H1 (cell line): ENCODE results near the gene IFT80. TPM values are rescaled to one million over a fixed set of nuclear protein-coding genes. Genes with fewer than 3 reads are reported as not detected.

Source experiments
- CTCF ChIA-PET: fragments of 300-600 bp; sonication (Branson Sonifier 250); formaldehyde crosslinking; loops from one replicate; lab custom pipeline; 2021; ENCODE audit not compliant: partially characterized antibody; lab: Charles Lee
- POLR2A ChIA-PET: fragments of 300-600 bp; sonication (Branson Sonifier 250); formaldehyde crosslinking; loops from one replicate; lab custom pipeline; 2021; ENCODE audit warnings: inconsistent platforms; ENCODE audit not compliant: partially characterized antibody; lab: Charles Lee
- DNase-seq, 2 experiments: peaks; one replicate each; pipeline versions ENCODE4 v3.0.0 to v3.0.0-alpha.2; 2010 to 2022; ENCODE audit warnings: low spot score in 2 of 2, low read depth in 1 of 2, mixed read lengths in 1 of 2
- FAIRE-seq: peaks from 2 replicates; lab custom pipeline; 2011; peaks lifted over from hg19 to GRCh38; lab: Jason Lieb, UNC
- H2AFZ ChIP-seq: 2 replicates; pipeline ENCODE4 v1.8.1; 2012; ENCODE audit warnings: low read length, inconsistent platforms
- H2AK5ac ChIP-seq: 2 replicates; pipeline ENCODE4 v1.6.1; 2013; ENCODE audit warnings: low read depth, low read length
- H2BK120ac ChIP-seq: replicated peaks from 2 replicates; pipeline ENCODE3; 2013; ENCODE audit warnings: low read depth, low read length, inconsistent platforms
- H2BK12ac ChIP-seq: 2 replicates; pipeline ENCODE4 v1.6.1; 2013; ENCODE audit warnings: low read depth, low read length
- H2BK15ac ChIP-seq: 2 replicates; pipeline ENCODE4 v1.6.1; 2013; ENCODE audit warnings: low read length
- H2BK20ac ChIP-seq: 2 replicates; pipeline ENCODE4 v1.6.1; 2013; ENCODE audit warnings: low read length
- H2BK5ac ChIP-seq: 2 replicates; pipeline ENCODE4 v1.6.1; 2013; ENCODE audit warnings: low read depth, low read length
- H3K14ac ChIP-seq: 2 replicates; pipeline ENCODE4 v1.6.1; 2013; ENCODE audit warnings: inconsistent platforms; ENCODE audit not compliant: insufficient read length
- H3K18ac ChIP-seq: 2 replicates; pipeline ENCODE4 v1.6.1; 2013; ENCODE audit warnings: low read length; ENCODE audit errors: extremely low read depth
- H3K23ac ChIP-seq: 2 replicates; pipeline ENCODE4 v1.6.1; 2013; ENCODE audit warnings: inconsistent platforms; ENCODE audit not compliant: insufficient read length
- H3K23me2 ChIP-seq: 2 replicates; pipeline ENCODE4 v1.6.1; 2013; ENCODE audit warnings: low read depth, low read length
- H3K27ac ChIP-seq: 2 replicates; pipeline ENCODE4 v1.6.1; 2011; ENCODE audit warnings: low read depth, low read length, inconsistent platforms
- H3K27me3 ChIP-seq, 4 experiments: replicated peaks in 1 of 4; 1 replicate in 1 of 4; 2 replicates in 3 of 4; pipeline versions ENCODE4 v1.6.1 to v1.8.1; 2011 to 2013; ENCODE audit warnings: low read length in 3 of 4, mild to moderate bottlenecking in 3 of 4, inconsistent platforms in 2 of 4, mixed read lengths in 2 of 4, moderate library complexity in 1 of 4; ENCODE audit not compliant: control insufficient read depth in 3 of 4, insufficient read depth in 3 of 4; ENCODE audit errors: extremely low read depth in 1 of 4
- H3K36me3 ChIP-seq, 4 experiments: 2 replicates each; pipeline versions ENCODE4 v1.6.1 to v1.8.1; 2011 to 2013; ENCODE audit warnings: mild to moderate bottlenecking in 4 of 4, low read length in 3 of 4, moderate library complexity in 2 of 4, control low read depth in 1 of 4, inconsistent platforms in 1 of 4; ENCODE audit not compliant: insufficient read depth in 4 of 4, control insufficient read depth in 2 of 4
- H3K4ac ChIP-seq: replicated peaks from 2 replicates; pipeline ENCODE3; 2013; ENCODE audit warnings: low read length, low read depth, mixed read lengths, inconsistent platforms; ENCODE audit not compliant: insufficient read length
- H3K4me1 ChIP-seq, 4 experiments: replicated peaks in 1 of 4; 1 replicate in 1 of 4; 2 replicates in 3 of 4; pipeline versions ENCODE4 v1.6.1 to v1.8.1; 2011 to 2013; ENCODE audit warnings: low read length in 3 of 4, inconsistent platforms in 2 of 4, mixed read lengths in 1 of 4; ENCODE audit not compliant: insufficient read depth in 4 of 4, control insufficient read depth in 3 of 4
- H3K4me2 ChIP-seq, 2 experiments: 2 replicates each; pipeline versions ENCODE4 v1.6.1 to v1.8.1; 2011 to 2013; ENCODE audit warnings: low read depth in 2 of 2, low read length in 2 of 2, control low read depth in 1 of 2, inconsistent platforms in 1 of 2, mild to moderate bottlenecking in 1 of 2; ENCODE audit not compliant: insufficient read depth in 1 of 2
- H3K4me3 ChIP-seq, 4 experiments: fragments of 200-600, 300-600 bp in 1 of 4; sonication (generic), shearing (Covaris generic), sonication (Bioruptor Twin) in 1 of 4; 2 replicates each; pipeline versions ENCODE4 v1.5.1 to v1.8.1; 2011 to 2016; ENCODE audit warnings: low read length in 4 of 4, low read depth in 3 of 4, control low read depth in 2 of 4, inconsistent platforms in 2 of 4, mild to moderate bottlenecking in 2 of 4, mixed read lengths in 1 of 4, moderate library complexity in 1 of 4; ENCODE audit not compliant: insufficient read depth in 2 of 4; ENCODE audit errors: extremely low read depth in 1 of 4
- H3K56ac ChIP-seq: replicated peaks from 2 replicates; pipeline ENCODE3; 2013; ENCODE audit warnings: low read depth, mild to moderate bottlenecking, mixed read lengths, low read length, inconsistent platforms; ENCODE audit not compliant: insufficient read length
- H3K79me1 ChIP-seq: 2 replicates; pipeline ENCODE4 v1.6.1; 2013; ENCODE audit warnings: low read depth, low read length, control low read depth
- H3K79me2 ChIP-seq, 2 experiments: 2 replicates each; pipeline versions ENCODE4 v1.6.1 to v1.8.1; 2012 to 2013; ENCODE audit warnings: low read length in 2 of 2, mild to moderate bottlenecking in 2 of 2, inconsistent platforms in 1 of 2; ENCODE audit not compliant: insufficient read depth in 2 of 2, control insufficient read depth in 1 of 2
- H3K9ac ChIP-seq, 4 experiments: replicated peaks in 1 of 4; 1 replicate in 1 of 4; 2 replicates in 3 of 4; pipeline versions ENCODE4 v1.6.1 to v1.8.1; 2011 to 2013; ENCODE audit warnings: low read depth in 3 of 4, low read length in 3 of 4, control low read depth in 2 of 4, mild to moderate bottlenecking in 2 of 4, moderate library complexity in 2 of 4, inconsistent platforms in 1 of 4; ENCODE audit errors: extremely low read depth in 1 of 4
- H3K9me3 ChIP-seq, 2 experiments: 2 replicates each; pipeline versions ENCODE4 v1.6.1 to v1.8.1; 2012 to 2013; ENCODE audit warnings: mild to moderate bottlenecking in 2 of 2, moderate library complexity in 2 of 2, control low read depth in 1 of 2, inconsistent platforms in 1 of 2, low read depth in 1 of 2, low read length in 1 of 2, mixed read lengths in 1 of 2; ENCODE audit not compliant: insufficient read depth in 2 of 2
- H4K20me1 ChIP-seq, 2 experiments: replicated peaks in 1 of 2; 2 replicates each; pipeline versions ENCODE3 to v1.8.1; 2011 to 2013; ENCODE audit warnings: inconsistent platforms in 2 of 2, low read length in 2 of 2, mild to moderate bottlenecking in 1 of 2; ENCODE audit not compliant: insufficient read depth in 2 of 2, control insufficient read depth in 1 of 2
- H4K5ac ChIP-seq: 2 replicates; pipeline ENCODE4 v1.6.1; 2013; ENCODE audit warnings: low read length, low read depth, mixed read lengths, inconsistent platforms; ENCODE audit not compliant: insufficient read length
- H4K8ac ChIP-seq: 2 replicates; pipeline ENCODE4 v1.8.0; 2013; ENCODE audit warnings: mild to moderate bottlenecking, moderate library complexity, low read length, inconsistent platforms; ENCODE audit not compliant: insufficient read depth; ENCODE audit errors: extremely low read depth
- H4K91ac ChIP-seq: replicated peaks from 2 replicates; pipeline ENCODE3; 2013; ENCODE audit warnings: low read length, mixed read lengths, inconsistent platforms; ENCODE audit not compliant: insufficient read length
- ASH2L ChIP-seq: fragments of 200-600, 300-600 bp; sonication (generic); IDR thresholded peaks from one replicate; pipeline ENCODE4 v1.7.1; 2017; ENCODE audit warnings: low read length
- EGR1 ChIP-seq: IDR thresholded peaks from 2 replicates; pipeline ENCODE4 v1.6.1; 2011; ENCODE audit warnings: low read depth, low read length, borderline replicate concordance
- TEAD4 ChIP-seq: IDR thresholded peaks from 2 replicates; pipeline ENCODE4 v1.6.1; 2012; ENCODE audit warnings: low read depth, low read length, inconsistent platforms, mixed read lengths
- USF2 ChIP-seq: IDR thresholded peaks from 2 replicates; pipeline ENCODE4 v1.6.1; 2011; ENCODE audit warnings: low read length, improper control_type of control experiment
- WGBS, 2 experiments: shearing (Covaris generic) in 1 of 2; methylation state at CpG; one replicate each; pipeline versions ENCODE4 v1.1.6 to v1.1.7; 2013 to 2015; ENCODE audit warnings: low lambda C conversion rate in 2 of 2, mixed read lengths in 2 of 2, inconsistent platforms in 1 of 2, low coverage in 1 of 2, missing lambda C conversion rate in 1 of 2; ENCODE audit not compliant: insufficient replicate concordance in 2 of 2, insufficient coverage in 1 of 2, insufficient read length in 1 of 2; ENCODE audit errors: extremely low coverage in 1 of 2, missing lambda C conversion rate in 1 of 2; 5-methylcytosine and 5-hydroxymethylcytosine counted together
- polyA plus RNA-seq, 7 experiments: library from polyadenylated mRNA; depleted of rRNA in 3 of 7; stranded (reverse) in 5 of 7; unstranded in 2 of 7; fragments of >200 nt in 5 of 7; fragments of 200-250 nt in 2 of 7; gene quantifications; 1 replicate in 5 of 7; 2 replicates in 1 of 7; 4 replicates in 1 of 7; pipeline versions ENCODE4 v1.2.1 to v1.2.3, GENCODE V29; 2011 to 2013; ENCODE audit warnings: missing spikeins in 2 of 7, mixed read lengths in 2 of 7
- total RNA-seq: library from RNA; stranded (reverse); fragmentation: NEBNext Ultra II Directional; extraction: Animal tissue kit (Norgen Biotek cat#: 25700); gene quantifications from 2 replicates; pipeline ENCODE4 v1.2.1, GENCODE V29; 2021

IFT80 gene
- total and polyA plus RNA-seq, 2 of the 8 experiments (the other 6 are each of a cell fraction or from before 2014, with no cell fraction given): 7.2 to 25.9 TPM

- Histone ChIP-seq H2BK5ac (no peak overlapping the region), H3K4me2 (no peak overlapping the region), H2BK15ac (no peak overlapping the region), H3K27ac (no peak overlapping the region), H3K14ac (no peak overlapping the region), H4K20me1 (peaks cover 1% of the 10 kb centered on the region in 2 experiments), H4K8ac (no peak overlapping the region), H3K18ac (no peak overlapping the region), H3K23ac (no peak overlapping the region), H3K79me1 (no peaks in the 10 kb centered on the region; the same call in 1 of the 2 replicates), H2AK5ac (no peak overlapping the region), H3K4ac (no peak overlapping the region), H3K9me3 (peaks cover 0 to 2% of the 10 kb centered on the region in 2 experiments; a peak in 3 of 4 replicates), H3K4me3 (no peak overlapping the region), H2AFZ (no peak overlapping the region), H2BK120ac (no peak overlapping the region), H3K36me3 (peaks cover 0 to 53% (median 16%) of the 10 kb centered on the region in 4 experiments; a peak in 4 of 8 replicates), H3K4me1 (peaks cover 0 to 5% (median 1%) of the 10 kb centered on the region in 4 experiments; a peak in 3 of 7 replicates), H3K9ac (no peak overlapping the region), H3K79me2 (peaks cover 35 to 97% of the 10 kb centered on the region in 2 experiments), H4K5ac (no peak overlapping the region), H2BK12ac (no peak overlapping the region), H3K56ac (no peak overlapping the region), H3K27me3 (no peaks in the 10 kb centered on the region), H3K23me2 (no peaks in the 10 kb centered on the region), H4K91ac (no peak overlapping the region), H2BK20ac (no peak overlapping the region)
- 86% methylated on average over 1 of the region's 1 CpG; no CpG with 5 or more reads in 1 of the 2 experiments for WGBS, 2 experiments
- no peak for FAIRE-seq
- POLR2A ChIA-PET: interaction anchor here (1.0 to 2.4 kb wide), 2 partner anchors 8 kb away, joined by 3 to 12 read pairs; no protein-coding TSS in a partner anchor
- TF ChIP-seq ASH2L (no peak), USF2 (0 out of 2 replicates have a peak, but pooled peaks have one; percentile 24), TEAD4 (no peak), EGR1 (no peak)
- DNase-seq: no peak
- CTCF ChIA-PET: interaction anchor here (1.2 kb wide), 1 partner anchor 42 kb away, joined by 3 read pairs; no protein-coding TSS in a partner anchor
Measured at GRCh38 chr3:160444411-160444810, 45.4 kb upstream of the IFT80 start.
